Spleen (tissue), 11 donors: ENCODE results near the gene TRIM33. TPM values are rescaled to one million over a fixed set of nuclear protein-coding genes. Genes with fewer than 3 reads are reported as not detected.

Experiments used
- DNase-seq: peaks from one replicate; pipeline ENCODE4 v3.0.0-alpha.2; 2020
- H3K27ac ChIP-seq, 8 donors: fragments of 200-600 bp; sonication (generic) in 7 of 8; 1 replicate in 4 of 8; 2 replicates in 4 of 8; pipeline versions ENCODE4 v1.5.0 to v1.8.0; 2016 to 2021; ENCODE audit warnings: inconsistent platforms in 4 of 8, mild to moderate bottlenecking in 4 of 8, moderate library complexity in 1 of 8
- H3K27me3 ChIP-seq, 7 donors: fragments of 200-600 bp; sonication (generic) in 6 of 7; replicated peaks in 1 of 7; 1 replicate in 4 of 7; 2 replicates in 3 of 7; pipeline versions ENCODE4 v1.5.0 to v1.8.0; 2016 to 2021; ENCODE audit warnings: inconsistent platforms in 3 of 7, mild to moderate bottlenecking in 1 of 7
- H3K36me3 ChIP-seq, 6 donors: fragments of 200-600 bp; sonication (generic) in 5 of 6; 1 replicate in 4 of 6; 2 replicates in 2 of 6; pipeline versions ENCODE4 v1.5.0 to v1.8.0; 2016 to 2021; ENCODE audit warnings: inconsistent platforms in 2 of 6
- H3K4me1 ChIP-seq, 6 donors: fragments of 200-600 bp; sonication (generic) in 5 of 6; 1 replicate in 3 of 6; 2 replicates in 3 of 6; pipeline versions ENCODE4 v1.5.0 to v1.8.0; 2016 to 2021; ENCODE audit warnings: inconsistent platforms in 3 of 6
- H3K4me3 ChIP-seq, 8 donors: fragments of 200-600 bp; sonication (generic) in 7 of 8; 1 replicate in 4 of 8; 2 replicates in 4 of 8; pipeline versions ENCODE4 v1.5.0 to v1.8.0; 2016 to 2021; ENCODE audit warnings: inconsistent platforms in 4 of 8, mild to moderate bottlenecking in 4 of 8, moderate library complexity in 2 of 8
- H3K9me3 ChIP-seq, 8 donors: fragments of 200-600 bp; sonication (generic) in 7 of 8; 1 replicate in 4 of 8; 2 replicates in 4 of 8; pipeline versions ENCODE4 v1.5.0 to v1.8.0; 2016 to 2021; ENCODE audit warnings: inconsistent platforms in 4 of 8
- POLR2A ChIP-seq, 3 donors: fragments of 450-650 bp; IDR thresholded peaks; one replicate each; pipeline ENCODE4 v1.5.1; 2017; ENCODE audit warnings: antibody characterized with exemption in 3 of 3, mild to moderate bottlenecking in 1 of 3
- POLR2AphosphoS5 ChIP-seq, 3 donors: sonication (generic); formaldehyde crosslinking; IDR thresholded peaks; one replicate each; pipeline ENCODE4 v1.5.1; 2017; ENCODE audit warnings: antibody characterized with exemption in 3 of 3
- WGBS, 5 donors: extraction: QIAGEN DNeasy Blood & Tissue Kit in 3 of 5; methylation state at CpG; one replicate each; pipeline versions ENCODE4 v1.1.5 to v1.1.7; 2013 to 2018; 5-methylcytosine and 5-hydroxymethylcytosine counted together
- intact Hi-C: fragments of 100-400 bp; cut with DNase I; formaldehyde crosslinking; loops from one replicate; pipeline ENCODE4 v1.15.0; 2023; ENCODE audit warnings: low total_unique reads
- polyA plus RNA-seq, 3 donors: library from polyadenylated mRNA; stranded (reverse); fragments of 200-250 nt; gene quantifications; one replicate each; pipeline ENCODE4 v1.2.1, GENCODE V29; 2013
- total RNA-seq, 7 donors: library from RNA; depleted of rRNA in 3 of 7; stranded (reverse); fragments of >200 nt in 3 of 7; fragmentation: NEBNext Ultra II Directional in 4 of 7; extraction: Animal tissue kit (Norgen Biotek cat#: 25700) in 4 of 7; gene quantifications; one replicate each; pipeline versions ENCODE4 v1.1.0 to v1.2.1, GENCODE V29; 2016 to 2021
- TF ChIP-seq, protein P1 (sequence below), 11 experiments: fragments of 200-600 bp in 7 of 11; fragments of 450-650 bp in 4 of 11; sonication (generic) in 4 of 11; IDR thresholded peaks in 8 of 11; conservative IDR thresholded peaks in 3 of 11; 1 replicate in 7 of 11; 2 replicates in 4 of 11; pipeline versions ENCODE4 v1.4.0 to v1.8.0; 2016 to 2021; ENCODE audit warnings: antibody characterized with exemption in 11 of 11, inconsistent platforms in 4 of 11, mild to moderate bottlenecking in 1 of 11
- donor health status: healthy with polysubstance abuse.
- donor health status: DM: no; HTN: no; CAD: no; lungs with moderate emphysema.
- donor health status: DM: no; HTN: no; CAD: no.
- donor health status: Bipolar disorder and iron deficiency.
- donor health status: healthy.
- donor health status: DM: no; HTN: no; CAD: no.
- donor health status: DM: yes; HTN: yes; CAD: no.

The TRIM33 gene
- total and polyA plus RNA-seq, 10 donors = 8.9 to 59.4 (median 42.2) TPM

DNA sequence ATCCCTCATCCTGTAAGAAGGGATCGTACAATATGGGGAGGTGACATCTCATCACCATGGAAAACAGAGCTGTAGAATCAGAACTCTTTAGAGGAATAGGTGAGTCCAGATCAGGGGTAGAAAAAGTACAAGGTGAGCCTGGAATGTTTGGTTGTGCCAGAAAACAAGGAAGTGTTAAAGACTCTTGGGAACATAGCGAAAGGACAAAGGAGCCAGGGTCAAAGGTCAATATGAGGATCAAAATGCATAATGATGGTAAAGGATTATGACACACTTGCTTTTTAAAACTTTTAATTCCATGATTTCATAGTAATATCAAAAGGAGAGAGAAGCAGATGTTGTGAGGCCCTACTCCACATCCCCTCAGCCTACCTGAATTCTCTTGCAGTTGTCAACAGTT, 19.2 kb upstream of the TRIM33 start:
- H3K36me3 ChIP-seq = no peaks in the 10 kb centered on the region
- TF ChIP-seq, protein P1, sequence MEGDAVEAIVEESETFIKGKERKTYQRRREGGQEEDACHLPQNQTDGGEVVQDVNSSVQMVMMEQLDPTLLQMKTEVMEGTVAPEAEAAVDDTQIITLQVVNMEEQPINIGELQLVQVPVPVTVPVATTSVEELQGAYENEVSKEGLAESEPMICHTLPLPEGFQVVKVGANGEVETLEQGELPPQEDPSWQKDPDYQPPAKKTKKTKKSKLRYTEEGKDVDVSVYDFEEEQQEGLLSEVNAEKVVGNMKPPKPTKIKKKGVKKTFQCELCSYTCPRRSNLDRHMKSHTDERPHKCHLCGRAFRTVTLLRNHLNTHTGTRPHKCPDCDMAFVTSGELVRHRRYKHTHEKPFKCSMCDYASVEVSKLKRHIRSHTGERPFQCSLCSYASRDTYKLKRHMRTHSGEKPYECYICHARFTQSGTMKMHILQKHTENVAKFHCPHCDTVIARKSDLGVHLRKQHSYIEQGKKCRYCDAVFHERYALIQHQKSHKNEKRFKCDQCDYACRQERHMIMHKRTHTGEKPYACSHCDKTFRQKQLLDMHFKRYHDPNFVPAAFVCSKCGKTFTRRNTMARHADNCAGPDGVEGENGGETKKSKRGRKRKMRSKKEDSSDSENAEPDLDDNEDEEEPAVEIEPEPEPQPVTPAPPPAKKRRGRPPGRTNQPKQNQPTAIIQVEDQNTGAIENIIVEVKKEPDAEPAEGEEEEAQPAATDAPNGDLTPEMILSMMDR (IDR thresholded peaks at IDR 0.05 in 8 of 11, conservative IDR thresholded peaks at IDR 0.05 in 3 of 11) = no peak
- TF ChIP-seq POLR2AphosphoS5 (IDR thresholded peaks at IDR 0.05) (no peak), POLR2A (IDR thresholded peaks at IDR 0.05) (no peak)
- H3K27me3 ChIP-seq = no peaks in the 10 kb centered on the region
- H3K4me1 ChIP-seq = no peaks in the 10 kb centered on the region
- intact Hi-C loops = no loop called here
- no peak for DNase-seq
- no peak overlapping the region for H3K4me3 ChIP-seq
- 92 to 100% (median 96%) methylated on average over 2 of the region's 2 CpGs for WGBS, 5 donors
- no peaks in the 10 kb centered on the region for H3K9me3 ChIP-seq
- H3K27ac ChIP-seq = no peak overlapping the region

DNA sequence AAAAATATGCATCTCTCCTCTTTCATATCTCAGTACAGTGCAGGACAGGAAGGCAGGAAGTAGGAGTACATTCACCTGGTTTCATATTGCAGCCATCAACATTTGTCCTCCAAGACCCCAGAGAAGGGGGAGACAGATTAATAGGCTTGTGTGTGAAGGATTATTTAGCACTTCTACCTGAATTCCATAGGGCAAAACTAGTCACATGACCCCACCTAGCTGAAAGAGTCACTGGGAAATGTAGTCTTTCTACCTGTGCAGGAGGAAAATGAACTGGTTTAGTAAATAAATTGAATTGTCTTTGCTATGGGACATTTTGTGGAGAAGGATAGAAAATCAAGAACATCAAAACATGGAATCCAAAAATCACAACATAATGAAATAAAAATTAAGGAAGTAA, 13.9 kb upstream of the TRIM33 start:
- no peaks in the 10 kb centered on the region for H3K27me3 ChIP-seq
- H3K36me3 ChIP-seq = no peaks in the 10 kb centered on the region
- intact Hi-C loops = no loop called here

DNA sequence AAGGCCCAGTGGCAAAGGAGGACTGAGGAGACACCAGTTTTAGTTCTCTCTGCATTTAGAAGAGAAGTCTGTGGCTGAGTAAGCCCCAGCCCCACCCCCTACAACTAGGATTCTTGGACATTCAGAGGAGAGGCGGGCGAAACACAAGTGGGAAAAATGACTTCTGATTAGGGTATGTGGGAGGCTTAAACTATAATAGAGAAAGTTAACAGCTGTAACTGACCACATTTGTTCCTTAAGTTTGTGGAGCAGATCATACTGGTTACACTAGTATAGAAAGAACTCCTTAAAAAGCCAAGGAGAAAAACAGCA, 11.2 kb upstream of the TRIM33 start:
- H3K9me3 ChIP-seq = no peaks in the 10 kb centered on the region
- no peaks in the 10 kb centered on the region for H3K27me3 ChIP-seq
- H3K4me3 ChIP-seq = no peak overlapping the region
- 43 to 76% (median 68%) methylated on average over 2 of the region's 2 CpGs for WGBS, 5 donors
- no peak overlapping the region for H3K27ac ChIP-seq
- no peaks in the 10 kb centered on the region for H3K36me3 ChIP-seq
- no peaks in the 10 kb centered on the region for H3K4me1 ChIP-seq
- DNase-seq = no peak
- TF ChIP-seq POLR2A (IDR thresholded peaks at IDR 0.05) = no peak
- TF ChIP-seq POLR2AphosphoS5 (IDR thresholded peaks at IDR 0.05) = no peak
- TF ChIP-seq, protein P1 (IDR thresholded peaks at IDR 0.05 in 8 of 11, conservative IDR thresholded peaks at IDR 0.05 in 3 of 11) = no peak
- intact Hi-C loops = no loop called here

More for the DNA sequence above, 13.9 kb upstream of the TRIM33 start:
- Histone ChIP-seq H3K4me3 (no peak overlapping the region), H3K9me3 (no peaks in the 10 kb centered on the region), H3K4me1 (no peaks in the 10 kb centered on the region), H3K27ac (no peak overlapping the region)
- no peak for DNase-seq
- TF ChIP-seq, protein P1 (IDR thresholded peaks at IDR 0.05 in 8 of 11, conservative IDR thresholded peaks at IDR 0.05 in 3 of 11) = no peak
- TF ChIP-seq POLR2A (IDR thresholded peaks at IDR 0.05) (no peak), POLR2AphosphoS5 (IDR thresholded peaks at IDR 0.05) (no peak)

DNA sequence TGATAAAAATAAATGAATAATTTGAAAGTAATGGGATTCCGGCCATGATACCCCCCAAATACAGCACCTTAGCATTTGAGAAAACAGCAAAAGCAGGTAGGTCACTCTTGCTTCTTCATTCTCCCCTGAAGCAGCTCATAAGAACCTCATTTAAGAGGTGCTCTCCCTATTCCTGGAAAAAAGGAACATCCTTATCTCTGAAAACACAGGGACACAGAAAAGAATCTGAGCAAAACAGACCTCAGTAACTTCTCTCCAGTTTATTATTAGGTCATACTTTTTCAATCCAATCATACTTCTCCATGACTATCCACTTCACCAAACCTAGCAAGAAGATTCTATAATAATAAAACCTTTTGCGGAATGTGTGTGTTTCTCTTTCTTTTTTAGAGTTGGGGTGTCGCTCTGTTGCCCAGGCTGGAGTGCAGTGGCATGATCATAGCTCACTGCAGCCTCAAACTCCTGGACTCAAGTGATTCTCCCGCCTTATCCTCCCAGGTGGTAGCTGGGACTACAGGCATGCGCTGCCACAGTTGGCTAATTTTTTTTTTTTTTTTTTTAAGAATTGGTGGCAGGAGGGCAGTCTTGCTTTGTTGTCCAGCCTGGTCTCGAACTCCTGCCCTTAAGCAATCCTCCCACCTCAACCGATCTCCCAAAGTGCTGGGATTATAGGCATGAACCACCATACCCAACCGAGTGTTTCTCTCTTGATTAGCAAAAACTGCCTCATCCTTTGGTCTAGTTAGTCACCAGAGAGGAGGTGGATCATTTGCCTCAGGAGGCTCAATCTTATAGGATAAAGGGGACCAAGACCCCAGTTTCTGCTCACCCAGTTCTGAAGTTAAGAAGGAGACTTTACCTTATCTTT, 10.6 kb upstream of the TRIM33 start:
- H3K27ac ChIP-seq = no peak overlapping the region
- no peak for DNase-seq
- TF ChIP-seq, protein P1 (IDR thresholded peaks at IDR 0.05 in 8 of 11, conservative IDR thresholded peaks at IDR 0.05 in 3 of 11) = no peak
- TF ChIP-seq POLR2AphosphoS5 (IDR thresholded peaks at IDR 0.05) (no peak), POLR2A (IDR thresholded peaks at IDR 0.05) (no peak)
- no peaks in the 10 kb centered on the region for H3K4me1 ChIP-seq
- H3K9me3 ChIP-seq = no peaks in the 10 kb centered on the region
- no peaks in the 10 kb centered on the region for H3K36me3 ChIP-seq
- WGBS, 5 donors = 82 to 89% (median 88%) methylated on average over 8 of the region's 8 CpGs
- H3K27me3 ChIP-seq = no peaks in the 10 kb centered on the region
- intact Hi-C loops = no loop called here
- H3K4me3 ChIP-seq = no peak overlapping the region
